Right renal cortex interstitium (tissue), 3 donors: ENCODE data around the gene STPG3. TPM values are rescaled to one million over a fixed set of nuclear protein-coding genes. Genes with fewer than 3 reads are reported as not detected.

ENCODE experiments used
- DNase-seq, 3 donors: peaks; one replicate each; pipeline ENCODE4 v3.0.0-alpha.2; 2013; ENCODE audit warnings: low read depth in 3 of 3, low spot score in 2 of 3
- polyA plus RNA-seq, 3 donors: library from polyadenylated mRNA; unstranded; fragments of 120-200 nt; gene quantifications; one replicate each; pipeline ENCODE4 v1.2.1, GENCODE V29; 2013; ENCODE audit not compliant: insufficient read length in 3 of 3

Gene STPG3
- polyA plus RNA-seq, 3 donors: 0.75 to 1.6 (median 1.1) TPM

- no peak for DNase-seq
Measured at GRCh38 chr9:137221506-137222111, 29.5 kb upstream of the STPG3 start.

- DNase-seq: no peak
Measured at GRCh38 chr9:137222190-137223077, 28.7 kb upstream of the STPG3 start, which contains the start of gene RNF208. Gene RNF208 (minus strand): TSS chr9:137222240. CDS start chr9:137221212, 1,028 bp downstream.

GRCh38 chr9:137223078-137223970 is 27.8 kb upstream of the STPG3 start:
- peak; percentile 90 to 93 (median 92) for DNase-seq

GRCh38 chr9:137224830-137225694 is 26.0 kb upstream of the STPG3 start, which contains the start of gene CYSRT1:
Gene CYSRT1 (plus strand): TSS chr9:137225174. CDS start chr9:137225622, 448 bp downstream.
- DNase-seq: no peak

- no peak for DNase-seq
Measured at GRCh38 chr9:137225699-137226331, 25.3 kb upstream of the STPG3 start.

DNA sequence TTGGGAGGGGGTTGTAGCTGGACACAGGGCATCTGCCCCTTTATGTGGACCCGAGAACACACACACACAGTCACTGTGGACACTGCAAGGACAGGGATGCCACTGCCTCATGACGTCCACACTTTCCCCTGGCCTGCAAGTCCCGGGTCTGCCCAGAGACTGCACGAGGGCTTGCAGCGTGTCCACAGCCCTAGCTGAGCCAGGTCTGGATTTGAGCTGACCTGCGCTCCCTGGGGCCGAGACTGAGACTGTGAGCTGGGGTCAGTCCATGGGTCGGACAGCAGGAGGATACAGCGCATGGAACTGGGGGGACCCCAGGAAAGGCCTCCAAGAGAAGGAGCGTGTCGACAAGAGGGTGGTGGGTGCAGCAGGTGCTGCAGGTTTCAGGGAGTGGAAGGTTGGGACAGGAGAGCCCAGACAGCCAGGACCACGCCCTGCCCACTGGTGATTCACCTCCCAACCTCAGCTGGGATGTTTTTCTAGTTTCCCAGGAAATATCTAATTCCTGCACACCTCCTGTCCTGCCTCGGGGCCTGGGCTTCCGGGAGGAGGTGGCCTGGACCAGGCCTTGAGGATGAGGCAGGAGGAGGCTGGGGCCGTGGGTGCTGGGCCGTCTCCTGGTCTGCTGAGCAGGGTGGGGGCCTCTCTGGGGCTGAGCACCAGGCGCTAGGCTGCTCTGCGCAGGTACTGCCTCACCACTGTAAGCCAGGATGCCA is 24.6 kb upstream of the STPG3 start:
- DNase-seq: no peak

- peak; percentile 48 to 66 (median 55) for DNase-seq
Measured at GRCh38 chr9:137227054-137227852, 23.8 kb upstream of the STPG3 start, which contains the start of gene RNF224. Gene RNF224 (plus strand): TSS chr9:137227502. CDS start chr9:137228336, 834 bp downstream.

- DNase-seq: no peak
Measured at GRCh38 chr9:137227853-137228505, 23.1 kb upstream of the STPG3 start.

GRCh38 chr9:137228506-137228967 is 22.5 kb upstream of the STPG3 start:
- DNase-seq: no peak

- no peak for DNase-seq
Measured at GRCh38 chr9:137228968-137229896, 21.9 kb upstream of the STPG3 start.

DNA sequence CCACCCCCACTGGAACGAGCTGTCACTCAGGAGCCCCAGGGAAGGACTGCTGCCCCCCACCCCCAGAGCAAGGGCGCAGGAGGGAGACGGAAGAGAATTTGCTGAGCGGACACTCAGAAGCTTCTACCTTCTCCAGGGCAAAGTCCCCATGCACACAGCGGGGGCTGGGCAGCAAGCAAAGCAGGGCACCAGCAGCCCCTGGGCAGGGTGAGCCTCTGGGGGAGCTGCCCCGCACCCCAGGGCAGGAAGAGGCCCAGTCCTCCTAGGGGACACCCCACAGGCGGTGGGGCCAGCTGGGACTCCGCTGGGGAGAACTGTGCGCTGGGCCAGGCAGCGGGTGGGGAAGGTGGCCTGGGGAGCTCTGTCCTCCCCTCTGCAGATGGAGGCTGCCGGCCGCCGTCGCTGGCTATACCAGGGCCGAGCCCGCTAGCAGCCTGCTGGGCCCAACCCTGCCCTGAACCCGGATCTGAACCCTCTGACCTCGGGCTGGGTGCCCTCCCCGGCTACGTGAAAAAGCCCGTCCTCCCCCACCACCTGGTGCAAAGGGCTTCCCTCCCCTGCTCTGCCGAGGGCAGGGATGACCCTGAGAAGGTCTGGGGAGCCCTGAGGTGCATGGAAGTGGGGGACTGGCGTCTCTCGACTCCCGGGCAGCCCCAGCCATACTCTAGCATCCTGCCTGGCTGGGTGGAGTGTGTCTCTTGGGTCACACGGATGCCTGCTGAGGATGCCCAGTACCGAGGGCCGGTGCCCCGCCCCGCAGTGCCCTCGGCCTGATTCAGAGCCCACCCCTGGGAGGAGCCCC is 21.0 kb upstream of the STPG3 start:
- DNase-seq: no peak

- DNase-seq: no peak
Measured at GRCh38 chr9:137230705-137231371, 20.2 kb upstream of the STPG3 start, which contains the start of gene SLC34A3. Gene SLC34A3 (plus strand): TSS chr9:137230901. CDS start chr9:137231703, 802 bp downstream.

DNA sequence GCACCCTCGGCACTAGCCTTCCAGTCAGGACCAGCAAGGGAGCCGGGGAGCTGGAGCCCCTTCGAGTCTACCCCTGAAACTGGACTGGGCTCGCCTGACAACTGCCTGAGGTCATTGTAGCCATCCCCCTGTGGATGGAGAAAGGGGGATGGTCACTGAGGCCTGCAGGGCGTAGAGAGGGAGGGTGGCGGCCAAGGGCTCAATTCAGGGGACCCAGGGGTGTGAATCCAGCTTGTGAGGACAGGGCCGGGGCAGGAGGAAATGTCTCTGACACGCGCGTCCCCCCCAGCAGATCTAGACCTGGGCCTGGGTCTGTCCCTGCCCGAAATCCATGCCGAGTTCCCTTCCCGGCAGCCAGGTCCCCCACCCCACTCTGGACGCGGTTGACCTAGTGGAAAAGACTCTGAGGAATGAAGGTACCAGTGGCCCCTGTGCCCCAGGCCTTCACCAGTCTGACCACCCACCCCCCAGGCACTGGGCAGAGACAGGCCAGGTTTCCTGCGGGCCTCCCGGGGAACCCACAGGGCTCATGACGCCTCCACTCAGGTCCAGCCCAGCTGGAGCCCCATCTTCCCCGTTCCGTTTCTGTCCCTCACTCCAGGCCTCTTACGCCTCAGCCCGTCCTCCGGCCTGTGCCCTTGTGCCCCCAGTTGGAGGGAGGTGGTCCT is 19.6 kb upstream of the STPG3 start:
- DNase-seq: no peak

DNA sequence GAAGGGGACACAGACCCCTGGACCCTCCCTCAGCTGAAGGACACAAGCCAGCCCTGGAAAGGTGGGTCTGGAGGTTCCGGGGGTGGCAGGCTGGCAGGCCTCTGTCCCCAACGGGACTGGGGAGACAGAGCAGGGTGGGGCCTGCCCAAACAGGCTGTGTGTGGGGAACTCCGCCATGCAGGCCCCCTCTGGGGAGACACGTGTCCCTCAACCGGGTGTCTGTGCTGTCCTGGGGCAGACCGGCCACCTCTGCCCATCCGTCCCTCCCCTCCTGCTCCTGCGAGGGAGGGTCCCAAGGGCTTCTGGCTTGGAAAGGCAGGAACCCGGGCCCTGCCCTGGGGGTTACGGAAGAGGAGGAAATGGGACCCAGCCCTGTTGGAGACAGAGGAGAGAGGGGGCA is 19.0 kb upstream of the STPG3 start:
- no peak for DNase-seq
